ENCODE measurements around the gene TNFRSF1A. TPM values are rescaled to one million over a fixed set of nuclear protein-coding genes. Genes with fewer than 3 reads are reported as not detected.

The TNFRSF1A gene
- total RNA-seq, 1 experiment from 2014 or later: 59.9 TPM

DNA sequence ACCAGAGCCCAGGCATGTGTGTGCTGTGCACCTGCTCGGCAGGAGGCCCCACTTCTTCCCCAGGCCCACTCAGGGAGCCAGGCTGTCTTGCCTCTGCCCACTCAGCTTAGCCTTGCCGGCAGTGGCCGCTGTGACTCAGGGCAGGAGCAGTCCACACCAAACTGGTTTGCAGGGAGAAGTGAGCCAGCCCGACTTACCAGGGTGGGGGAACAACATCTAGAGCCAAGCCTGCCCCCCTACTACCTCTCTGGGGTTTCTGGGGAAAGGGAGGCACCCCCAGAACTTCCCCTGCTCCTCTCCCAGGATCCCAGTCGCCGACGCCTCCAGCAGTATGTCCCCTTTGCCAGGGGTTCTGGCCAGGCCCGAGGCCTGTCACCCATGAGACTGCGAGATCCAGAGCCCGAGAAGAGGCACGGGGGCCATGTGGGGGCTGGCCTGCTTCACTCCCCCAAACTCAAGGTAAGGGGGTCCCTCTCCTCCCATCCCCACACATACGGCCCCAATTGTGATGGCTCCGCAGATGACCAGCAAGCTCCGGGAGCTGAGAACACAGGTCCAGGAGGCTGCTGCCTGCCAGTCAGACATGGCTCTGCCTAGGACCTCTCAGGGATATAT, 28.4 kb downstream of the TNFRSF1A start:
- no peak overlapping the region for H2BK5ac ChIP-seq (ENCODE audit: insufficient read length, low read length)
- H2AFZ ChIP-seq (ENCODE audit: low read length): no peak overlapping the region
- Mint-ChIP-seq H3K9me3 (no peaks in the 10 kb centered on the region), H3K27ac (no peak overlapping the region; a peak in 1 of 7 replicates), H3K4me1 (peaks cover 32 to 39% of the 10 kb centered on the region in 2 experiments), H3K4me3 (no peak overlapping the region), H3K27me3 (ENCODE audit: low read depth) (peaks cover 15% of the 10 kb centered on the region), H3K36me3 (ENCODE audit: insufficient read depth in 1 of 3, low read depth in 3 of 3) (peaks cover 19 to 37% (median 32%) of the 10 kb centered on the region in 3 experiments)
- DNase-seq: peak; percentile 28
- H2BK15ac ChIP-seq (ENCODE audit: low read depth, low read length): no peak overlapping the region
- no peak overlapping the region for H3K4ac ChIP-seq (ENCODE audit: low read depth, low read length)
- H2BK12ac ChIP-seq (ENCODE audit: insufficient read length, low read depth, low read length): no peak overlapping the region
- H3K14ac ChIP-seq (ENCODE audit: insufficient read depth, low read length): no peak overlapping the region
- peaks cover 5% of the 10 kb centered on the region for H3K23me2 ChIP-seq (ENCODE audit: insufficient read length, low read depth, low read length, poor library complexity, severe bottlenecking)
- TF ChIP-seq, protein P1, sequence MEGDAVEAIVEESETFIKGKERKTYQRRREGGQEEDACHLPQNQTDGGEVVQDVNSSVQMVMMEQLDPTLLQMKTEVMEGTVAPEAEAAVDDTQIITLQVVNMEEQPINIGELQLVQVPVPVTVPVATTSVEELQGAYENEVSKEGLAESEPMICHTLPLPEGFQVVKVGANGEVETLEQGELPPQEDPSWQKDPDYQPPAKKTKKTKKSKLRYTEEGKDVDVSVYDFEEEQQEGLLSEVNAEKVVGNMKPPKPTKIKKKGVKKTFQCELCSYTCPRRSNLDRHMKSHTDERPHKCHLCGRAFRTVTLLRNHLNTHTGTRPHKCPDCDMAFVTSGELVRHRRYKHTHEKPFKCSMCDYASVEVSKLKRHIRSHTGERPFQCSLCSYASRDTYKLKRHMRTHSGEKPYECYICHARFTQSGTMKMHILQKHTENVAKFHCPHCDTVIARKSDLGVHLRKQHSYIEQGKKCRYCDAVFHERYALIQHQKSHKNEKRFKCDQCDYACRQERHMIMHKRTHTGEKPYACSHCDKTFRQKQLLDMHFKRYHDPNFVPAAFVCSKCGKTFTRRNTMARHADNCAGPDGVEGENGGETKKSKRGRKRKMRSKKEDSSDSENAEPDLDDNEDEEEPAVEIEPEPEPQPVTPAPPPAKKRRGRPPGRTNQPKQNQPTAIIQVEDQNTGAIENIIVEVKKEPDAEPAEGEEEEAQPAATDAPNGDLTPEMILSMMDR (conservative IDR thresholded peaks at IDR 0.05): no peak
- no peak overlapping the region for H3T11ph ChIP-seq (ENCODE audit: low read length)
- no peaks in the 10 kb centered on the region for H3K79me2 ChIP-seq (ENCODE audit: insufficient read depth, low read length)
- no peak overlapping the region for H3K27ac ChIP-seq (ENCODE audit: insufficient read length, low read depth, low read length)
- H3K4me1 ChIP-seq (ENCODE audit: insufficient read depth, low read length): peaks cover 3% of the 10 kb centered on the region; the same call in 1 of the 2 replicates
- no peak overlapping the region for H3K4me2 ChIP-seq (ENCODE audit: insufficient read depth, insufficient read length, low read length)
- H3K79me1 ChIP-seq (ENCODE audit: insufficient read depth, low read depth, low read length, poor library complexity, severe bottlenecking): no peaks in the 10 kb centered on the region
- no peaks in the 10 kb centered on the region for H4K20me1 ChIP-seq (ENCODE audit: control insufficient read depth, insufficient read depth, insufficient read length)
- no peak overlapping the region for H3K23ac ChIP-seq (ENCODE audit: insufficient read length, low read depth, low read length)
- H4K5ac ChIP-seq (ENCODE audit: insufficient read length, low read depth, low read length): no peak overlapping the region
- H3K27me3 ChIP-seq (ENCODE audit: insufficient read depth, low read length): no peaks in the 10 kb centered on the region
- H2BK120ac ChIP-seq (ENCODE audit: low read depth, low read length, poor library complexity, severe bottlenecking): no peak overlapping the region
- H4K8ac ChIP-seq (replicated peaks; ENCODE audit: insufficient read length, low read depth, low read length): no peak overlapping the region
- H3K9me3 ChIP-seq (ENCODE audit: control insufficient read depth, low read depth, low read length): no peaks in the 10 kb centered on the region
- H3K18ac ChIP-seq (ENCODE audit: insufficient read length, low read depth, low read length): no peak overlapping the region
- H4K91ac ChIP-seq (ENCODE audit: insufficient read length, low read depth, low read length): no peak overlapping the region
- no peak overlapping the region for H2BK20ac ChIP-seq (ENCODE audit: low read depth, low read length, poor library complexity, severe bottlenecking)
- H3K9ac ChIP-seq (ENCODE audit: extremely low read depth, insufficient read length, low read length): no peak overlapping the region
- H2AK5ac ChIP-seq (ENCODE audit: insufficient read length, low read length): no peak overlapping the region
- no CpG with 5 or more reads among the region's 14 CpGs for WGBS (ENCODE audit: extremely low coverage, insufficient read length, low lambda C conversion rate)
- no peak overlapping the region for H3K56ac ChIP-seq (ENCODE audit: insufficient read length, low read depth, low read length)

Data from H9 (cell line).